GM18520 (cell line): ENCODE results near the gene SHMT2.
A peak's percentile ranks its signal among the peaks of the same experiment; 100 is the strongest.

Experiments used
- ATAC-seq: cut with Tn5 transposase; IDR thresholded peaks from one replicate; pipeline ENCODE4 v1.9.1; 2021; ENCODE audit not compliant: unreplicated experiment

SHMT2 gene

GRCh38 chr12:57238854-57239554, 9.5 kb downstream of the SHMT2 start:
- peak; percentile 59 for ATAC-seq

GRCh38 chr12:57239587-57240065, 10.1 kb downstream of the SHMT2 start:
- ATAC-seq = no peak

- ATAC-seq = no peak
These were observed 10.8 kb downstream of the SHMT2 start for GRCh38 chr12:57240066-57240921.

- ATAC-seq = no peak
These were observed 11.5 kb downstream of the SHMT2 start for GRCh38 chr12:57240926-57241401.

GRCh38 chr12:57241402-57242310, 12.1 kb downstream of the SHMT2 start:
- no peak for ATAC-seq

- ATAC-seq = no peak
These were observed 12.8 kb downstream of the SHMT2 start for GRCh38 chr12:57242329-57242690.

GRCh38 chr12:57242691-57243454, 13.4 kb downstream of the SHMT2 start:
- peak; percentile 36 for ATAC-seq

- no peak for ATAC-seq
These were observed 14.2 kb downstream of the SHMT2 start for GRCh38 chr12:57243521-57244311.

- no peak for ATAC-seq
These were observed 14.8 kb downstream of the SHMT2 start for GRCh38 chr12:57244312-57244696.

- no peak for ATAC-seq
These were observed 17.5 kb downstream of the SHMT2 start for GRCh38 chr12:57247041-57247440.

- no peak for ATAC-seq
These were observed 19.6 kb downstream of the SHMT2 start for GRCh38 chr12:57248934-57249742.

- no peak for ATAC-seq
These were observed 21.0 kb downstream of the SHMT2 start for GRCh38 chr12:57250541-57250940.

GRCh38 chr12:57250956-57251355, 21.4 kb downstream of the SHMT2 start, which contains the start of gene STAC3:
STAC3 (minus strand) TSS chr12:57251187; CDS start chr12:57249636, 1,551 bp downstream.
- no peak for ATAC-seq

GRCh38 chr12:57254506-57255280, 25.2 kb downstream of the SHMT2 start:
- ATAC-seq = no peak

- ATAC-seq = no peak
These were observed 26.4 kb downstream of the SHMT2 start for GRCh38 chr12:57255916-57256315.

- no peak for ATAC-seq
These were observed 29.8 kb downstream of the SHMT2 start for GRCh38 chr12:57258977-57259970.

GRCh38 chr12:57260366-57260765, 30.9 kb downstream of the SHMT2 start:
- ATAC-seq = no peak
